Stimulated activated CD8-positive, alpha-beta memory T cell treated with anti-CD3 and anti-CD28 coated beads, Interleukin-2, amount 100 ng/mL, for 1 hour (primary cell): ENCODE results near the gene OR10G3.

Experiments used
- DNase-seq, 2 donors: peaks; one replicate each; pipeline ENCODE4 v3.0.0-alpha.2; 2020; ENCODE audit warnings: low read depth in 2 of 2

Gene OR10G3

GRCh38 chr14:21535545-21536417 lies 44.1 kb downstream of the OR10G3 start:
- no peak for DNase-seq

- no peak for DNase-seq
These were observed 45.3 kb downstream of the OR10G3 start for GRCh38 chr14:21534576-21534975.

DNA sequence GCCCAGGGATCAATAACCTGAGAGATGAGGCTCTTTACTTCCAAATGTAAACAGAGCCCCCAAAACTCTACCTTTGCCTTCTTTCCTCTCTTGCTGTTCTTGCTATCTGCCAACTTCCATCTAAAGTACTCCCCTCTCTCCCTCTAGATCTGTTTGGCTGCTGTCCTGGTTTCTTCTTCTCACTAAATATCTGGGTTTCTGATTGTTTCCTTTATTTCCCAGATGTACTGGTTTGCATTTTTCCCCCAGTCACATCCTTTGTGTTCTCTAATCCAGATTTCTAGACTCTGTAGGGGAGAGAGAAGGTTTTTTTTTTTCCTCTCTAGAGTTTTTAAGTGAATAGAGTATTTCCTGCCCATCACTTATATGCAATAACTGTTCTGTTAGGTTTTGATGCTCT lies 46.6 kb downstream of the OR10G3 start:
- no peak for DNase-seq

DNA sequence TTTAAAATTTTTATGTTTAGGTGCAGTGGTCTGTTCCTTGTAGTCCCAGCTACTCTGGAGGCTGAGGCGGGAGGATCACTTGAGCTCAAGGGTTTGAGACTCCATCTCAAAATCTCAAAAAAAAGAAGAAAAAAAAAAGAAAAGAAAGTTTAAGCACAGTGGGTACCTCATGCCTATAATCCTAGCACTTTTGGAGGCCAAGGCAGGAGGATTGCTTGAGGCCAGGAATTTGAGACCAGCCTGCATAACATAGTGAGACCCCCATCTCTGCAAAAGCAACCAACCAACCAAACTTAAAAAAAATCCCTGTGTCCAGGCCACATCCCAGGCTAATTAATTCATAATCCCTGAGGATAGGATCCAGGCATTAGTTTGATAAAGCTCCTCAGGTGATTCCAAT lies 50.4 kb downstream of the OR10G3 start:
- no peak for DNase-seq

DNA sequence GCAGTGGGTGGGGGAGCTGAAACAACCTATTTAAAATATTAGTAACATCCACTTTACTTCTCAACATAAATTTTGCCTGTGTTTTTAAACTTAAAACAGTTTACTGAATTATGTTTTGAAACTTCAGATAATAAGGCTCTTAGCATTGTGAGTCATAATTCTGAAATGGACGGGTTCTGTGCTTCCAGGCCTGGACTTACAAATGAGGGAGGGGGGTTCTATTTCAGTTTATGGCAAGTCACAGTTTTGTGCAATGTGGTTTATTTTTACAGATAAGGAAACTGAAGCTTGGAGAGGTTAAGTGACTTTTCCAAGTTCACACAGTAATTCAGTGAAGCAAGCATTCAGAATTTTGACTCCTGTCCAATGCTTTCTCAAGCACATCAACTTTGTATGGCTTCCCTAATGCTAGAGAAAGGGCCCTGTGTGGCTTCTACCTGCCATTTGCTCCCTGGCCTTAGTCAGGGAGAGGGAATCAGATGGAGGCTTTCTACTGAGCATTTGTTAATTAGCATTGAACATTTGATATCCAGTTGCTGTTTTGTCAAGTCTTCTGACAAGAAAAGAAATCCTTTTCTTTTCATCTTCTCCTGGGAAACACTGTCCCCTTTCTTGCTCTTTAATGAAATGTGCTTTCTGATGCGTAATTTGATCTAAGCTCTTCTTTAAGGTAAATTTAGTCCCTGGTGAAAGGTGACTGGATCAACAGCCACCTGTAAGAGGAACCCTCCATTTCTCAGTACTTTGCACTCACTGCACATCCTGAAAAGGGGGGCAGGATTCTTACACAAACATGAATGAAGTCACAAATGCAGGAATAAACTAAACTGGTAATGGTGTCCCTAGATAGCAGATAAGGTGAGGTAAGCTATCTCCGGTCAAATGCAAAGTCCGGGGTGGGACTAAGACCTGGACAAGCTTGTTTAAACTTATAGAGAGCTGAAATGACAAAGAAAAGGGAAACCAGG lies 51.2 kb downstream of the OR10G3 start:
- no peak for DNase-seq

- no peak for DNase-seq
These were observed 52.6 kb downstream of the OR10G3 start for GRCh38 chr14:21527318-21527679.

- no peak for DNase-seq
These were observed 53.1 kb downstream of the OR10G3 start for GRCh38 chr14:21526672-21527317.

- DNase-seq: peak; percentile 20 to 47
These were observed 53.8 kb downstream of the OR10G3 start, which contains the start of gene SALL2 for GRCh38 chr14:21525962-21526671. SALL2 (minus strand) TSS chr14:21526346; CDS start chr14:21526127, 219 bp downstream.

DNA sequence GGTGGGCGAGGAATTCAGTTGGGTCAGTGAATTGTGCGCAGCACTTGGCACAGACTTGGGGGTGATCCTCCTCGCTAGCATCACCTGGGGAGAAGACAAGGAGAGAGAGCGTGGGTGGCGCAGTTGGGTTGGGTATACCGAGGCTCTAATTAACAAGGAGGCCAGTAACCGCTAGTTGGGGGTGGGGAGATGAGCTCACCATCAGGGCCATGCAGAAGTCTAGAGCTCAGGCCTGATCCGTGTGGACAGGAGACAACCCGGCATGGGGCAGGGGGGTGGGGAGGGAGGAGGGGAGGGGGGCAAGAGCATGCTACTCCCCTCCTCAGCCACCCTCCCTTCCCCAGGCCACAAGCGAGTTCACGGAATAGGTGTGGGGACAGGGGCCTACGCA lies 54.3 kb downstream of the OR10G3 start:
- no peak for DNase-seq

DNA sequence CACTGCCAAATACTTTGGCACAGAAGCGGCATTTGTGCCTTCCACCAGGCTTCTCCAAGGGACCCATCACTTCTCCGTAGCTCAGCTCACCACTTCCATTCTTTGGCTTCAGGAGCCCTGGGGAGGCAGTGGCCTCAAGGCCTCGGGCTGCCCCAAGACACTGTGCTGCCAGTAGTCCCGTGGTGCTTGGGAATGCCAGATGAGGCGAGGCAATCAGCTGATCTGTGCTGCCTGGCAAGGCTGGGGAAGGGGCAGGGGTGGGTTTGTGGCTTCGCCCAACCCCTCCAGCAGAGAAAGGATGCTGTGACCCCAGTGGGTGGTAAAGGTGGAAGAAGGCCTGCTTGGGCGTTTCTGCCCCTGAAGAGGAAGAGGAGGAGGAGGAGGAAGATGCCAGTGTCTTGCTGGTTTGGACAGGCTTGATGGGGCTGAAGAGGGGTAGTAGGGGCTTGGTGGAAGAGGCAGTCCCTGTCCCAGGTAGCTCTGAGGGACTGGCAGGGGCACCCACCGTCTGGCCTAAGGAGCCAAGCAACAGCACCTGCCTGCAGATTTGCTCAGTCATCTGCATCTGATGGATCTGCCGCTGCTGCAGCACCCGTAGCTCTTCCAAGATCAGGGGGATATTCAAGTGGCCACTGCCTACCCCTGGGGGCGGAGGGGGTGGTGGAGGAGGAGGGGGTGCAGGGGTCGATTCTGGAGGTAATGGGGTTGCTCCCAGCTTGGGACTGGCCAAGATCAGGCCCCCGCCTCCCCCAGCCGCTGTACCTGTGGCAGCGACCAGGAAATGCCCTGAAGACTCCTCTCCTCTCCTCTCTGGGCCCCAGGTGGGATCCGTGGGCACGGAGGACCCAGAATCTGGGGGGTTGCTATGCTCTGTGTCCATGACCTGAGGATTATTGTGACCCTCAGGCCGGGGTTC lies 55.0 kb downstream of the OR10G3 start:
- DNase-seq: no peak

- no peak for DNase-seq
These were observed 56.7 kb downstream of the OR10G3 start for GRCh38 chr14:21523203-21523602.

GRCh38 chr14:21521501-21521900 lies 58.4 kb downstream of the OR10G3 start:
- DNase-seq: no peak

GRCh38 chr14:21520767-21521166 lies 59.1 kb downstream of the OR10G3 start:
- no peak for DNase-seq

- DNase-seq: no peak
These were observed 61.2 kb downstream of the OR10G3 start for GRCh38 chr14:21518725-21519124.
